Gastrocnemius medialis (tissue), 4 donors: ENCODE measurements around the gene TRIM37. TPM values are rescaled to one million over a fixed set of nuclear protein-coding genes. Genes with fewer than 3 reads are reported as not detected.
A peak's percentile ranks its signal among the peaks of the same experiment; 100 is the strongest.

Source experiments
- ATAC-seq, 2 donors: fragments of 150-250 bp; one replicate each; pipeline ENCODE4 v1.9.1; 2016
- DNase-seq, 2 donors: peaks; one replicate each; pipeline ENCODE4 v3.0.0-alpha.2; 2019
- H3K27ac ChIP-seq, 4 donors: fragments of 200-600 bp; sonication (generic); 1 replicate in 1 of 4; 2 replicates in 3 of 4; pipeline ENCODE4 v1.5.1; 2016 to 2018; ENCODE audit warnings: mild to moderate bottlenecking in 2 of 4, moderate library complexity in 1 of 4
- H3K27me3 ChIP-seq, 3 donors: fragments of 200-600 bp; sonication (generic) in 2 of 3; 1 replicate in 1 of 3; 2 replicates in 2 of 3; pipeline versions ENCODE4 v1.5.1 to v1.6.0; 2016 to 2019; ENCODE audit warnings: mild to moderate bottlenecking in 1 of 3, moderate library complexity in 1 of 3
- H3K36me3 ChIP-seq, 2 donors: fragments of 200-600 bp; sonication (generic) in 1 of 2; one replicate each; pipeline ENCODE4 v1.5.1; 2017 to 2018
- H3K4me1 ChIP-seq, 2 donors: fragments of 200-600 bp; sonication (generic) in 1 of 2; one replicate each; pipeline ENCODE4 v1.5.1; 2016 to 2017; ENCODE audit warnings: mild to moderate bottlenecking in 2 of 2
- H3K4me3 ChIP-seq, 4 donors: fragments of 200-600 bp; sonication (generic) in 3 of 4; 1 replicate in 1 of 4; 2 replicates in 3 of 4; pipeline ENCODE4 v1.5.1; 2016 to 2019; ENCODE audit warnings: mild to moderate bottlenecking in 2 of 4
- H3K9me3 ChIP-seq, 3 donors: fragments of 200-600 bp; sonication (generic) in 2 of 3; 1 replicate in 1 of 3; 2 replicates in 2 of 3; pipeline ENCODE4 v1.5.1; 2016 to 2019
- POLR2A ChIP-seq, 2 donors: fragments of 450-650 bp; IDR thresholded peaks; one replicate each; pipeline ENCODE4 v1.6.1; 2017; ENCODE audit warnings: antibody characterized with exemption in 2 of 2, mild to moderate bottlenecking in 2 of 2, moderate library complexity in 2 of 2
- in situ Hi-C, 4 donors: fragments of 200-750 bp; cut with MboI; loops; one replicate each; pipeline versions ENCODE4 v1.15.0 to v1.8.0; 2017; ENCODE audit warnings: low sequenced_read_pairs in 4 of 4
- intact Hi-C: fragments of 100-400 bp; cut with DNase I; formaldehyde crosslinking; loops from one replicate; pipeline ENCODE4 v1.15.1; 2023; ENCODE audit warnings: low total_unique reads
- total RNA-seq, 4 donors: library from RNA; depleted of rRNA; stranded (reverse); fragments of >200 nt; gene quantifications; one replicate each; pipeline versions ENCODE4 v1.1.0 to v1.2.3, GENCODE V29; 2016
- TF ChIP-seq, protein P1 (sequence below), 5 experiments: fragments of 450-650 bp in 3 of 5; fragments of 200-600 bp in 2 of 5; sonication (generic) in 2 of 5; IDR thresholded peaks in 4 of 5; conservative IDR thresholded peaks in 1 of 5; 1 replicate in 4 of 5; 2 replicates in 1 of 5; pipeline ENCODE4 v1.5.1; 2016 to 2019; ENCODE audit warnings: antibody characterized with exemption in 5 of 5, mild to moderate bottlenecking in 3 of 5, moderate library complexity in 3 of 5

Gene TRIM37
- total RNA-seq, 4 donors from 2014 or later = 16.1 to 17.5 (median 16.3) TPM

GRCh38 chr17:59004338-59005111, 102.2 kb downstream of the TRIM37 start:
- ATAC-seq (peak; percentile 74 to 85), DNase-seq (peak; percentile 6 to 29)
- no peak overlapping the region for H3K27ac ChIP-seq
- no peaks in the 10 kb centered on the region for H3K27me3 ChIP-seq
- no peak for TF ChIP-seq POLR2A (IDR thresholded peaks at IDR 0.05)
- TF ChIP-seq, protein P1, sequence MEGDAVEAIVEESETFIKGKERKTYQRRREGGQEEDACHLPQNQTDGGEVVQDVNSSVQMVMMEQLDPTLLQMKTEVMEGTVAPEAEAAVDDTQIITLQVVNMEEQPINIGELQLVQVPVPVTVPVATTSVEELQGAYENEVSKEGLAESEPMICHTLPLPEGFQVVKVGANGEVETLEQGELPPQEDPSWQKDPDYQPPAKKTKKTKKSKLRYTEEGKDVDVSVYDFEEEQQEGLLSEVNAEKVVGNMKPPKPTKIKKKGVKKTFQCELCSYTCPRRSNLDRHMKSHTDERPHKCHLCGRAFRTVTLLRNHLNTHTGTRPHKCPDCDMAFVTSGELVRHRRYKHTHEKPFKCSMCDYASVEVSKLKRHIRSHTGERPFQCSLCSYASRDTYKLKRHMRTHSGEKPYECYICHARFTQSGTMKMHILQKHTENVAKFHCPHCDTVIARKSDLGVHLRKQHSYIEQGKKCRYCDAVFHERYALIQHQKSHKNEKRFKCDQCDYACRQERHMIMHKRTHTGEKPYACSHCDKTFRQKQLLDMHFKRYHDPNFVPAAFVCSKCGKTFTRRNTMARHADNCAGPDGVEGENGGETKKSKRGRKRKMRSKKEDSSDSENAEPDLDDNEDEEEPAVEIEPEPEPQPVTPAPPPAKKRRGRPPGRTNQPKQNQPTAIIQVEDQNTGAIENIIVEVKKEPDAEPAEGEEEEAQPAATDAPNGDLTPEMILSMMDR (IDR thresholded peaks at IDR 0.05 in 4 of 5, conservative IDR thresholded peaks at IDR 0.05 in 1 of 5) = peak; percentile 77 to 94 (median 79)
- intact Hi-C loops = loop anchor here (1.0 to 2.0 kb wide), 3 partner anchors 294 to 486 kb away; no protein-coding TSS in a partner anchor
- peaks cover 0 to 10% of the 10 kb centered on the region in 2 donors for H3K36me3 ChIP-seq
- no peaks in the 10 kb centered on the region for H3K9me3 ChIP-seq
- in situ Hi-C loops = loop anchor here in 3 of 4 donors (10.0 to 25.0 kb wide), 5 partner anchors 290 to 492 kb away; partner anchors contain the start of gene MTMR4 (in 3 of the 3)
- no peak overlapping the region for H3K4me3 ChIP-seq
- no peaks in the 10 kb centered on the region for H3K4me1 ChIP-seq

DNA sequence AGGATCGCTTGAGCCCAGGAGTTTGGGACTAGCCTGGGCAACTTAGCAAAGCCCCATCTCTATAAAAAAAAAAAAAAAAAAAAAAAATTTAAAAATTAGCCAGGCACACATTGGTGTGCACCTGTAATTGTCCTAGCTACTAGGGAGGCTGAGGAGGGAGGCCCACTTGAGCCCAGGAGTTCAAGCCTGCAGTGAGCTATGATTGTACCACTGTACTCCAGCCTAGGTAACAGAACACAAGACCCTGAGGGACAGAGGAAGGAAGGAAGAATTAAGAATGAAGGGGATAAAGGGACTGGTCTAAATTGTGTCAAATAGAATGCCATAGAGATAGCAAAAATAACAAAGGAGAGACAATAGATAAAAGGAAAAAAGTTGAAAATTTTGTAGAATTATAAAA, 102.8 kb downstream of the TRIM37 start:
- in situ Hi-C loops = loop anchor here in 3 of 4 donors (10.0 to 25.0 kb wide), 5 partner anchors 289 to 492 kb away; partner anchors contain the start of gene MTMR4 (in 3 of the 3)

DNA sequence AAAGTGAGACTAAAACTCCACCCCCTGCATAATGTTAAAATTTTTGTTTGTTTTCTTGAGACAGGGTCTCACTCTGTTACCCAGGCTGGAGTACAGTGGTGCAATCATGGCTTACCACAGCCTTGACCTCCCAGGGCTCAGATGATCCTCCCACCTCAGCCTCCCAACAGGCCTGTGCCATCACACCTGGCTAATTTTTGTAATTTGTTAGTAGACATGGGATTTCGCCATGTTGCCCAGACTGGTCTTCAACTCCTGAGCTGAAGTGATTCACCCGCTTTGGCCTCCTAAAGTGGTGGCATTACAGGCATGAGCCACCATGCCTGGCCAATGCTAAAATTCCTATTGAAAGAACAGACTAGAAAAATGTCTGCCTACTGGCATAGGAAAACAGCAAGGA, 103.8 kb downstream of the TRIM37 start:
- no peak overlapping the region for H3K4me3 ChIP-seq
- peaks cover 0 to 18% of the 10 kb centered on the region in 2 donors for H3K36me3 ChIP-seq
- H3K4me1 ChIP-seq = no peaks in the 10 kb centered on the region
- DNase-seq (no peak), ATAC-seq (no peak)
- no peak overlapping the region for H3K27ac ChIP-seq
- in situ Hi-C loops (loop anchor here in 3 of 4 donors (10.0 to 25.0 kb wide), 5 partner anchors 288 to 491 kb away; partner anchors contain the start of gene MTMR4 (in 3 of the 3)), intact Hi-C loops (no loop called here)
- H3K9me3 ChIP-seq = no peaks in the 10 kb centered on the region
- H3K27me3 ChIP-seq = no peaks in the 10 kb centered on the region
- TF ChIP-seq, protein P1 (IDR thresholded peaks at IDR 0.05 in 4 of 5, conservative IDR thresholded peaks at IDR 0.05 in 1 of 5) = no peak
- no peak for TF ChIP-seq POLR2A (IDR thresholded peaks at IDR 0.05)

More for the DNA sequence above, 102.8 kb downstream of the TRIM37 start:
- Histone ChIP-seq H3K9me3 (no peaks in the 10 kb centered on the region), H3K4me1 (no peaks in the 10 kb centered on the region), H3K27ac (no peak overlapping the region), H3K27me3 (no peaks in the 10 kb centered on the region), H3K36me3 (peaks cover 0 to 14% of the 10 kb centered on the region in 2 donors), H3K4me3 (no peak overlapping the region)
- DNase-seq (no peak), ATAC-seq (no peak)
- TF ChIP-seq POLR2A (IDR thresholded peaks at IDR 0.05) = no peak
- TF ChIP-seq, protein P1 (IDR thresholded peaks at IDR 0.05 in 4 of 5, conservative IDR thresholded peaks at IDR 0.05 in 1 of 5) = no peak
- intact Hi-C loops = loop anchor here (2.0 kb wide), 1 partner anchor 293 kb away; no protein-coding TSS in a partner anchor

- ATAC-seq (no peak), DNase-seq (no peak)
- no peak overlapping the region for H3K4me3 ChIP-seq
- peaks cover 0 to 24% of the 10 kb centered on the region in 2 donors for H3K36me3 ChIP-seq
- no peaks in the 10 kb centered on the region for H3K9me3 ChIP-seq
- TF ChIP-seq POLR2A (IDR thresholded peaks at IDR 0.05) = no peak
- TF ChIP-seq, protein P1 (IDR thresholded peaks at IDR 0.05 in 4 of 5, conservative IDR thresholded peaks at IDR 0.05 in 1 of 5) = no peak
- intact Hi-C loops (no loop called here), in situ Hi-C loops (loop anchor here in 3 of 4 donors (10.0 to 25.0 kb wide), 5 partner anchors 287 to 490 kb away; partner anchors contain the start of gene MTMR4 (in 3 of the 3))
- H3K27ac ChIP-seq = peak overlapping the region in 1 of 4 donors; percentile 3
- no peaks in the 10 kb centered on the region for H3K4me1 ChIP-seq
- no peaks in the 10 kb centered on the region for H3K27me3 ChIP-seq
Observed at GRCh38 chr17:59002126-59002525, 104.6 kb downstream of the TRIM37 start.
